PC-9 (cell line): Measurements from ENCODE around the gene FDX2. TPM values are rescaled to one million over a fixed set of nuclear protein-coding genes. Genes with fewer than 3 reads are reported as not detected.

ENCODE experiments used
- BruUV-seq: library from RNA; stranded (reverse); fragments of 400-500 nt; replicated peaks from 2 replicates; lab custom pipeline; 2021; lab: Mats Ljungman, UMichigan
- CTCF ChIA-PET: fragments of 300-600 bp; sonication (Branson Sonifier 250); formaldehyde crosslinking; loops from one replicate; lab custom pipeline; 2022; ENCODE audit warnings: antibody characterized with exemption; lab: Charles Lee
- POLR2A ChIA-PET: fragments of 300-600 bp; sonication (Branson Sonifier 250); formaldehyde crosslinking; loops from one replicate; lab custom pipeline; 2022; ENCODE audit warnings: antibody characterized with exemption; ENCODE audit not compliant: unreplicated experiment; lab: Charles Lee
- DNase-seq, 2 experiments: peaks; one replicate each; pipeline versions ENCODE4 v3.0.0 to v3.0.0-alpha.2; 2015 to 2022; ENCODE audit warnings: mixed read lengths in 1 of 2
- H2AFZ ChIP-seq: fragments of 200-600 bp; sonication (generic); 2 replicates; pipeline ENCODE4 v1.8.1; 2017; ENCODE audit warnings: antibody characterized with exemption
- H3F3A ChIP-seq: fragments of 200-600 bp; sonication (generic); 2 replicates; pipeline ENCODE4 v1.8.1; 2017; ENCODE audit warnings: antibody characterized with exemption, mild to moderate bottlenecking, low read depth; ENCODE audit not compliant: insufficient read depth
- H3K27ac ChIP-seq: fragments of 200-600 bp; sonication (generic); 2 replicates; pipeline ENCODE4 v1.6.1; 2016; ENCODE audit warnings: mixed run types
- H3K27me3 ChIP-seq: fragments of 200-600 bp; sonication (generic); 2 replicates; pipeline ENCODE4 v1.6.1; 2016; ENCODE audit warnings: low read depth, mixed run types; ENCODE audit not compliant: insufficient read depth
- H3K36me3 ChIP-seq: fragments of 200-600 bp; sonication (generic); 2 replicates; pipeline ENCODE4 v1.6.1; 2016; ENCODE audit warnings: low read depth, mixed run types
- H3K4me1 ChIP-seq: fragments of 200-600 bp; sonication (generic); replicated peaks from 2 replicates; pipeline ENCODE4 v1.6.1; 2016; ENCODE audit warnings: mixed run types; ENCODE audit not compliant: insufficient read depth
- H3K4me2 ChIP-seq: fragments of 200-600 bp; sonication (generic); 2 replicates; pipeline ENCODE4 v1.6.1; 2017; ENCODE audit warnings: mixed run types
- H3K4me3 ChIP-seq: fragments of 200-600 bp; sonication (generic); 2 replicates; pipeline ENCODE4 v1.6.1; 2016; ENCODE audit warnings: mixed run types
- H3K79me2 ChIP-seq: fragments of 200-600 bp; sonication (generic); 2 replicates; pipeline ENCODE4 v1.6.1; 2017; ENCODE audit warnings: low read depth, mixed run types
- H3K9me2 ChIP-seq: fragments of 200-600 bp; sonication (generic); 2 replicates; pipeline ENCODE4 v1.8.1; 2017; ENCODE audit warnings: mild to moderate bottlenecking; ENCODE audit not compliant: insufficient read depth
- H3K9me3 ChIP-seq: fragments of 200-600 bp; sonication (generic); 2 replicates; pipeline ENCODE4 v1.8.1; 2016; ENCODE audit warnings: low read depth; ENCODE audit not compliant: insufficient read depth
- H4K20me1 ChIP-seq: fragments of 200-600 bp; sonication (generic); 2 replicates; pipeline ENCODE4 v1.8.1; 2017; ENCODE audit not compliant: insufficient read depth
- CTCF ChIP-seq: fragments of 200-600 bp; sonication (generic); conservative IDR thresholded peaks from 2 replicates; pipeline ENCODE4 v1.6.1; 2017; ENCODE audit warnings: mixed run types, antibody characterized with exemption, mild to moderate bottlenecking, moderate library complexity
- EZH2 ChIP-seq: fragments of 200-600 bp; sonication (generic); IDR thresholded peaks from 2 replicates; pipeline ENCODE4 v1.8.0; 2017; ENCODE audit warnings: antibody characterized with exemption, low read depth
- intact Hi-C: fragments of 100-400 bp; cut with micrococcal nuclease; formaldehyde crosslinking; loops from one replicate; pipeline ENCODE4 v1.10.0; 2022; ENCODE audit not compliant: unreplicated experiment
- total RNA-seq: library from RNA; stranded (reverse); gene quantifications from 2 replicates; pipeline ENCODE4 v1.2.3, GENCODE V29; 2021

Gene FDX2
- total RNA-seq, 1 experiment from 2014 or later: 23.1 TPM

- BruUV-seq: no TSS peak
- ChIA-PET POLR2A (no interaction called here), CTCF (no interaction called here)
- Histone ChIP-seq H3K4me2 (peak overlapping the region; percentile 99), H3K9me3 (no peaks in the 10 kb centered on the region), H4K20me1 (peaks cover 19% of the 10 kb centered on the region), H3K27me3 (no peaks in the 10 kb centered on the region), H3K4me3 (peak overlapping the region; percentile 78), H2AFZ (peak overlapping the region; percentile 76), H3K79me2 (peaks cover 29% of the 10 kb centered on the region), H3K9me2 (no peaks in the 10 kb centered on the region), H3F3A (peaks cover 8% of the 10 kb centered on the region; the same call in 1 of the 2 replicates), H3K4me1 (peaks cover 10% of the 10 kb centered on the region), H3K36me3 (peaks cover 30% of the 10 kb centered on the region; the same call in 1 of the 2 replicates), H3K27ac (no peak overlapping the region)
- DNase-seq: peak in 1 of 2 experiments; percentile 36
- TF ChIP-seq EZH2 (no peak), CTCF (no peak)
- intact Hi-C loops: loop anchor here (5.0 kb wide), 1 partner anchor 50 kb away; the partner anchor contains the start of gene TYK2
These were observed 16.5 kb upstream of the FDX2 start for GRCh38 chr19:10332158-10332964.

GRCh38 chr19:10329555-10329954, 13.7 kb upstream of the FDX2 start:
- peaks cover 28% of the 10 kb centered on the region for H4K20me1 ChIP-seq

More at GRCh38 chr19:10329555-10329954, 13.7 kb upstream of the FDX2 start:
- Histone ChIP-seq H3K4me3 (no peak overlapping the region), H3K9me3 (no peaks in the 10 kb centered on the region), H3K4me2 (no peak overlapping the region), H2AFZ (no peak overlapping the region), H3K4me1 (peaks cover 10% of the 10 kb centered on the region), H3F3A (peaks cover 16% of the 10 kb centered on the region; the same call in 1 of the 2 replicates), H3K36me3 (peaks cover 42% of the 10 kb centered on the region; the same call in 1 of the 2 replicates), H3K9me2 (no peaks in the 10 kb centered on the region), H3K27ac (no peak overlapping the region), H3K79me2 (peaks cover 29% of the 10 kb centered on the region), H3K27me3 (no peaks in the 10 kb centered on the region)
- intact Hi-C loops: no loop called here
- no peak for DNase-seq
- BruUV-seq: no TSS peak
- ChIA-PET POLR2A (no interaction called here), CTCF (no interaction called here)
- TF ChIP-seq EZH2: no peak
- TF ChIP-seq CTCF: no peak
